Hypothalamus (tissue), 51 donors: Measurements from ENCODE around the gene PTPRN2.

ENCODE experiments used
- DNase-seq, 51 donors: peaks; one replicate each; lab custom pipeline; 2025; lab: John Stamatoyannopoulos, UW

PTPRN2 gene

GRCh38 chr7:157975401-157976372, 611.9 kb downstream of the PTPRN2 start:
- DNase-seq: no peak

GRCh38 chr7:157974678-157975230, 612.9 kb downstream of the PTPRN2 start:
- no peak for DNase-seq

GRCh38 chr7:157973971-157974677, 613.5 kb downstream of the PTPRN2 start:
- no peak for DNase-seq

GRCh38 chr7:157972914-157973313, 614.7 kb downstream of the PTPRN2 start:
- DNase-seq: no peak

DNA sequence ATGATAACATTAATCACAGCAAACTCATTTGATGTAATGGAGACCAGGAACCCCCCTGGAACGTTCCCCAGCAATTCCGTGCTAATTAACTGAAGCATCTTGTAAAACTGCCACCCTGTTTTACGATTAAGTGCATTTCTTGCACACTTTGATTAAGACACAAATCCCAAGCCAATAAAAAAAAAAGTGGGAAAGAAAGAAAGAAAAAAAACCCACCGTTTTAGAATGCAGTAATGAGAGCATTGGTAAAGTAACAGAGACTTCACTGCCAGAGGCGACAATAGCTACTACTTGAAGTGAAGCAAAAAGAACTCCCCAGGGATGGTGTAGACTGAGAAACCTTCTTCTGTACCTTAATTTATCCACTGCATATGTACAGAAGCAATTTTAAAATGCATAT, 616.1 kb downstream of the PTPRN2 start:
- no peak for DNase-seq

DNA sequence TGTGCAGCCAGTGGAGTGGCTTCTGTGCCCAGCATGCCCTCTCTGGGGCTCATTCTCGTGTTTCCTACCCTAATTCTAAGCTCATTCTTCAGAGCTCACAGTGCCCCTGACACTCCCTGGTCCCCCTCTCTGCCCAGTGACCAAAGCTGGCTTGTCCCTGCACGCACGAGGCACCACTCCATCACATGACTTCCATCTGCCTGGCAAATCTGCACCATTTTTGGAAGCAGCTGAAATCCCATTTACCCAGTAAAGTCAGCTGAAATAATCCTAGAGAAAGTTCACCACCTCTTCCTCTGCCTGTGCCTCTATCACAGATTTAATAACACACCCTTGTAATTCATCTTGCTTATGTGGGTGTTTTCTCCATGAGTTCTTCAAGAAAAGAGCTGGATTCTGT, 616.9 kb downstream of the PTPRN2 start:
- no peak for DNase-seq

DNA sequence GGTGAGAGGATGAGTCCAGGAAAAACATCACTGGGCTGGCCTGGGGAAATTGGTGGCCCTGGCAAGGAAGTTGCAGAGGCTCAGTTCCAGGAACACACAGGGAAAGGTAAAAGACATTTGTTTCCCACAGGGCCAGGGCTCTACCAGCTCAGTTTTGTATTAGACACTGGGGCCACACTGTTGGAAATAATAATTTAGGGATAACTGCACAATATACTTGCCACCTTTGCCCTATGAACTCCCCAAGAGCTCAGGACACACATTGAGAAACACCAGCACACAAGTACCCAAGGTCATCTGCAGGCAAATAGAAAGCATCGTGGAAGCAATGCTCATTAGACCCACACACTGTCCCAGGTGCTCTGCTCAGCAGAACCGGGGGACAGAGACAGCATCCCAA, 617.6 kb downstream of the PTPRN2 start:
- DNase-seq: no peak

DNA sequence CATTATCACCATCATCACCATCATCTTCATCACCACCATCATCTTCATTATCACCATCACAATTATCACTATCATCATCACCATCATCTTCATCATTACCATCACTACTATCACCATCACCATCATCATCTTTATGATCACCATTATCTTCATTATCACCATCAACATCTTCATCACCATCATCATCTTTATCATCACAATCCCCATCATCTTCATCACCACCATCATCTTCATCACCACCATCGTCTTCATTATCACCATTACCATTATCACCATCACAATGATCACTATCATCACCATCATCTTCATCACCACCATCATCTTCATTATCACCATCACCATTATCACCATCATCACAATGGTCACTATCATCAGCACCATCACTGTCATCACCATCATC, 621.1 kb downstream of the PTPRN2 start:
- DNase-seq: no peak

DNA sequence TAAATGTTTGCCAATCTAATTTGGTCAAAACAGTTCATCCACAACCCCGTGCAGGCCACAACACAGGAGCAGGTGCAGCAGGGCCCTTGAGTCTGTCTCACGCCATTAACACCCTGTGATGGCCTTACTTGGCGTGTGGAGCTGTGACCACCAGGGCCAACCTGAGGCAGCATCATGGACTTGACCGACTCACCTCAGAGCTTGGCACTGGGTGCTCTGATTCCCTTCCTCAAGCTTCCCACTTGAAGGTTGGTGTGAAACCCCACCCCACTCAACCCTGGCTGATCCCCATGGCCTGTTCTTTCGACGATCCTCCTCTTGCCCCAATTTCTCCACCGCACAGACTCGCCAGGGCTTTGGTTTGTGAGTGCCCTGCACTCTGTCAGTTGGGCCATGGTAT, 623.1 kb downstream of the PTPRN2 start:
- no peak for DNase-seq

- DNase-seq: no peak
Measured at GRCh38 chr7:157964016-157964415, 623.6 kb downstream of the PTPRN2 start.

DNA sequence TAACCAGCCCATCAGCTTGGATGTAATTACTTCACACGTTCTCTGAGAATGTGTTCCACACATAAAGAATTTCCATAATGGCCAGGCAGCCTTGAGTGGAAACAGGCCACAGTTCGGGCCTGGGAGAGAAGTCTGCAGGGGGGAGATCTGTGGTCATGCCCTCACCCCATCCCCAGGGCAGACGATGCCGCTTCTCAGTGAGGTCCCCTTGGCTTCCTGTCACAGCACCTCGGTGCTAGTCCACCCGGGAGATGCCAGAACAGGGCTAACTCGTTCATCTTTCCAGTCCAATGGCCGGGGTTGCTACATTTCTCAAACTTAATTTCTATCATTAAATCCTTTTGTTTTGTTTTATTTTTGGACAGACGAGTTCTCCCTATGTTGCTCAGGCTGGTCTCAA, 624.1 kb downstream of the PTPRN2 start:
- DNase-seq: no peak

DNA sequence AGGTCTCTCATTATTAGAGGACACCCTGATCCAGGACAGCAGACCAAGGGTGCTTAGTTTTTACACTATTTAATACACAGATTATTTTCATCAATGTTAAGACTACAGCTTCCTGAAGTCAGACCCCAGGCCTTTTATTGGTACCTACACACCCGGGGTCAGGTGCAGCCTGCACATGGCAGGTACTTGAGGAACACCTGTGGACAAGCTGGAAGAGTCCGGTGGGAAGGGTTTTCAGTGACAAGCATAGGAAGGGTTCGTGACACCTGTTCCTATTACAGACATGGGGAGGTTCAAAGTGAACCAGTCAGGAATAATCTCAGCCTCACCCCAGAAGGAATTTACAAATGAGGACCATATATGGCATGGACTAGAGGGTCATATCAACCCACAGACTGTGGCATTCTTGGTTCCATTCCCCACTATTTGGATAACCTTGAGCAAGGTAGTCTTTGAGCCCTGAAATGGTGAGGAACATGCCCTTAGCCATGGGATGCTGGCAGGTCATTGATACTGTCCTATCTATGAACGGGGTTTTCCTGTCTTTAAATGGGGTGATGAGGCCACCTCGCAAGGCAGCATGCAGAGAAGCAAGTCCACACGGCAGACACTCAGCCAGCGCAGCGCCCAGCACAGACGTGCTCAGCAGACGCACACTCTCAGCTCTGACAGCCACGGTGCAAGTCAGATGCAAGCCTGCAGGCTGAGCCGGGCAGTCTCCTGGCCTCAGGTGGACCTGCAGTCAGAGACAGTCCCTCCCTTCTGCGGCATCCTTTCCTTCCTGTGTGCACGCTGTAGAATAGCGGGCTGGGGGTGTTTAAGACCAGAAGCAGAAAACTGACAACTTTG, 624.9 kb downstream of the PTPRN2 start:
- DNase-seq: no peak

- DNase-seq: no peak
Measured at GRCh38 chr7:157961731-157962457, 625.7 kb downstream of the PTPRN2 start.

DNA sequence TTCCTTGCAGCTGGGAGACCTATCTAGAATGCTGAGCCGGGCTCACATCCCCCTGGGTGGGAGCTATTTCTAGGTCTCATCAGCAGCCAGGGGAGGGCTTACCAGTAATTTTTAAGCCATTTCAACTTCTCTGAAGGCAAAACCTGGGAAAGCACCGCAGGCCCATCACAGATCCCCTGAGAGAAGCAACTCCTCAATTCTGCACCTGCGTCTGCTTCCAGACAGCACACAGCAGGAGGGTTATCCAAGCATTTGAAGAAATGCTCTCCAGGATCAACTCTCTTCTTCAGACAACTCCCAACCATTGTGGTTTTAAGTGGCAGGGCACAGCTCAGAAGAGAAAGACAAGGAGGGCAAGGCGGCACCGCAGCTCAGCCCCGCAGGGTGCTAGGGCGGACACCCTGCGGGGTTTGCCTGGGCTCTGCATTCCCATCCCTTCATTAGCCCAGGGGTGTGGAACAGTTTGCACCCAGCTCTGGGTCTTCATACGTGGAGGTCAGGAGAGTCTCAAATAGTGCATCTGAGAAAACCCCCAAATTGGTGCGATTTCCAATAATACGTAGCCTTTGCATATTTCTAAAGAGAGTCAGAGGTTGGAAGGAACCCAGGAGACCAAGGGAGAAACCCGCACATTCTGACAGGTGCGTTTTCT, 632.1 kb downstream of the PTPRN2 start:
- no peak for DNase-seq

DNA sequence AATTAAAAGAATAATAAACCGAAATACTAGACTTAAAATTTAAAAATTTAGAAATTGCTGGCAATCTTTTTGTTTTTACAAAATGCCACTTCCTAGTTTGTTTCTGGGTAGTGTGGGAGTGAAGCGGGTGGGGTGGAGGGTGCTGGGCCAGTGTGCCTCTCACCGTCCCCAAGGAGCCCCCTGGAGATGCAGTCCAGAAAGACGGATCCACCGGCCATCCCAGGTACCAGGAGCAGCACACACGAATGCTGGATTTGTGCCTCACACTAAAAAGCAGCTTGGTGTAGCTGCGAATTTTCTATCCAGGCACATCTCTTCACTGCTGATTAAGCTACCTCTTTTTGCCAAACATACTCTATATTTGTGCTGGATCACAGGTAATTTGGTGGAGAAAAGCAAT, 632.7 kb downstream of the PTPRN2 start:
- DNase-seq: no peak

DNA sequence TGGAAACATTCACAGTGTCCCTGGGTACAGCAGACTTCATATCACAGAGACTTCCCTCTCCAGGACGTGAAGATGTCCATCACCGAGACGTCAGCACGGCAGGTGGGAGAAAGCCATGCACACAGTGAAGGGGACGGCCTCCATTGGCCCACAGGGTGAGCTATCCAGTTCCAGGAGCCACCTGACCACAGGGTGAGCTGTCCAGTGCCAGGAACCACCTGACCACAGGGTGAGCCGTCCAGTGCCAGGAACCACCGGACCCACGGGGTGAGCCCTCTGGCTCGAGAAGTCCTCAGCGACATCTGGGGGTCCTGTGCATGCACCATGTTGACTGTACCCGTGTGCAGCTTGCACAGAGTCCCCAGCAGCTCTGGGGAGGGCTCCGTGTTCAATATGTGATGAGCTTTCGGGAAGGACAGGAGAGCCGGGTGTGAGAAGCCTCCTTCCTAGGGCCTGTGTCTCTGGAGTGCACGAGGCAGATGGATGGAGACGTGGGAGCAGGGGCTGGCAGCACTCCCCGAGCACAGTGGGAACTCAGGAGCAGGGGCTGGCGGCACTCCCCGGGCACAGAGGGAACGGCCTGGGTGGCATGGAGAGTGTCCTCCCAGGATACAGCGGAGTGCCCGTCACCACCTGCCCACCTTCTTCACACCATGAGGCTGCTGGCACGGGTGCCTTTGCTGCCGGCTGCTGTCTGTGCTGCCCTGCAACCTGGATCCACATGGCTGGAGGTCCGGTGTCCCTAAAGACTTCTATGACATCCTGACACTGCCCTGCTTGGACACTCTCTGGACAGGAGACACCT, 634.6 kb downstream of the PTPRN2 start:
- DNase-seq: no peak

DNA sequence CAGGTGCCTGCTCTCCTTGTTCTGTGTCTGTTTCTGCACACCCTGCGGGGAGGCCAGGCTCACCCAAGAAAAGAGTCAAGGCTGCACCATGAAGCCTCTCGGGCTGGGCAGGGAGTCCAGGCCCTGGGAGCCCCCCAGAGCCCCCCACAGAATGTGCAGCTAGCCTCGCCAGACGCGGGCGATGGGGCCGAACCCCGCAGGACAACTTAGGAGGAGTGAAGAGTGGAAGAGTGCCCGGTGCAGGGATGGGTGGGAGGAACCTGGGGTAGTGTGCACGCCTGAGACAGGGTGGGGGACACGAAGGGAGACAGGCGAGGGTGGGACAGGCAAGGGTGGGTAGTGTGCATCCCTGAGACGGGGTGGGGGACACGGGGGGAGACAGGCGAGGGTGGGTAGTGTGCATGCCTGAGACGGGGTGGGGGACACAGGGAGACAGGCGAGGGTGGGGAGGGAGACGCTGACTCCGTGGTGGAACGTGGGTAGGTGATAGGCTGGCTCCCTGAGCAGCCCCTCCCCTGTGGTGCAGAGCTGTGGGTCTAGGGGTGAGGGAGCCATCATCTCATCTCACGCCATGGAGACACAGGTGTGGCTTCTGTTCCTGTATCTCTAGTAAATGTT, 635.5 kb downstream of the PTPRN2 start:
- DNase-seq: no peak
